BLaER1 treated with 17β-estradiol and CSF1 and Interleukin-3, amounts not matched to agents 10 nM and 100 nM (cell line): Measurements from ENCODE around the gene SV2B.

ENCODE experiments used
- H3K27ac ChIP-seq, 11 experiments: shearing (Covaris generic); formaldehyde crosslinking; 2 replicates each; pipeline ENCODE4 v1.8.1; 2022
- H3K27me3 ChIP-seq, 11 experiments: shearing (Covaris generic); formaldehyde crosslinking; 2 replicates each; pipeline ENCODE4 v1.8.1; 2022
- H3K36me3 ChIP-seq, 11 experiments: shearing (Covaris generic); formaldehyde crosslinking; 2 replicates each; pipeline ENCODE4 v1.8.1; 2022
- H3K4me1 ChIP-seq, 10 experiments: shearing (Covaris generic); formaldehyde crosslinking; 2 replicates each; pipeline ENCODE4 v1.8.1; 2022
- H3K4me2 ChIP-seq, 11 experiments: shearing (Covaris generic); formaldehyde crosslinking; 2 replicates each; pipeline ENCODE4 v1.8.1; 2022
- H3K4me3 ChIP-seq, 10 experiments: shearing (Covaris generic); formaldehyde crosslinking; 2 replicates each; pipeline ENCODE4 v1.8.1; 2022
- H3K9ac ChIP-seq, 11 experiments: shearing (Covaris generic); formaldehyde crosslinking; 2 replicates each; pipeline ENCODE4 v1.8.1; 2022
- H3K9me3 ChIP-seq, 11 experiments: shearing (Covaris generic); formaldehyde crosslinking; replicated peaks in 1 of 11; 2 replicates each; pipeline ENCODE4 v1.8.1; 2022
- H4K20me1 ChIP-seq, 11 experiments: shearing (Covaris generic); formaldehyde crosslinking; 2 replicates each; pipeline ENCODE4 v1.8.1; 2022
- Cebpa-rat ChIP-seq, 11 experiments: shearing (Covaris generic); IDR thresholded peaks; 2 replicates each; pipeline ENCODE4 v1.8.1; 2022

The SV2B gene

GRCh38 chr15:91346259-91346658, 246.2 kb downstream of the SV2B start:
- H4K20me1 ChIP-seq: no peaks in the 10 kb centered on the region
- no peaks in the 10 kb centered on the region for H3K27me3 ChIP-seq
- no peaks in the 10 kb centered on the region for H3K36me3 ChIP-seq
- H3K9ac ChIP-seq: no peak overlapping the region
- H3K27ac ChIP-seq: no peak overlapping the region
- H3K4me3 ChIP-seq: no peak overlapping the region
- H3K4me1 ChIP-seq: peaks cover 0 to 22% (median 13%) of the 10 kb centered on the region in 10 experiments; a peak in 14 of 20 replicates
- no peak for TF ChIP-seq Cebpa-rat (IDR thresholded peaks at IDR 0.05)
- no peak overlapping the region for H3K4me2 ChIP-seq
- H3K9me3 ChIP-seq: no peaks in the 10 kb centered on the region

GRCh38 chr15:91348752-91349500, 248.9 kb downstream of the SV2B start:
- no peaks in the 10 kb centered on the region for H3K27me3 ChIP-seq
- H3K36me3 ChIP-seq: no peaks in the 10 kb centered on the region
- H3K9ac ChIP-seq: peak overlapping the region in 2 of 11 experiments; percentile 11 to 43; a peak in 1 of 22 replicates
- TF ChIP-seq Cebpa-rat (IDR thresholded peaks at IDR 0.05): peak in 1 of 11 experiments; percentile 42; a peak in 2 of 22 replicates
- peak overlapping the region in 7 of 11 experiments; percentile 26 to 62 (median 51); a peak in 10 of 22 replicates for H3K27ac ChIP-seq
- H3K4me1 ChIP-seq: peaks cover 0 to 22% (median 13%) of the 10 kb centered on the region in 10 experiments; a peak in 14 of 20 replicates
- peak overlapping the region in 10 of 11 experiments; percentile 6 to 71 (median 58); a peak in 18 of 22 replicates for H3K4me2 ChIP-seq
- H3K4me3 ChIP-seq: no peak overlapping the region
- no peaks in the 10 kb centered on the region for H3K9me3 ChIP-seq
- no peaks in the 10 kb centered on the region for H4K20me1 ChIP-seq
